ENCODE results near the gene C17orf67.

The C17orf67 gene, protein sequence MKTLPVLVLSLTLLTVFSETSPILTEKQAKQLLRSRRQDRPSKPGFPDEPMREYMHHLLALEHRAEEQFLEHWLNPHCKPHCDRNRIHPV

GRCh38 chr17:56833809-56834379, at the start of gene C17orf67, which contains the start of gene DGKE:
Gene C17orf67, minus strand, starts transcription at chr17:56833920. Its CDS starts 18,110 bp downstream, at chr17:56815810.
Gene DGKE, plus strand, starts transcription at chr17:56834151. Its CDS starts 645 bp downstream, at chr17:56834796.
- Histone ChIP-seq H3K9me3 (ENCODE audit: insufficient read depth, low read length) (no peaks in the 10 kb centered on the region), H3K9me2 (replicated peaks; ENCODE audit: insufficient read depth, low read length) (no peaks in the 10 kb centered on the region), H3K27me3 (ENCODE audit: low read length) (no peaks in the 10 kb centered on the region), H4K20me1 (ENCODE audit: low read depth, low read length) (0 out of 2 replicates have a peak, but pooled peaks cover 2% of the 10 kb centered on the region), H3K36me3 (ENCODE audit: low read length) (peaks cover 13% of the 10 kb centered on the region), H3K27ac (ENCODE audit: low read depth, low read length) (peak within 1 kb of the TSS; percentile 40), H3K79me2 (ENCODE audit: insufficient read depth, low read length) (0 out of 2 replicates have a peak, but pooled peaks cover 6% of the 10 kb centered on the region), H2AFZ (ENCODE audit: low read depth, low read length, severe bottlenecking) (peak within 1 kb of the TSS; percentile 88), H3F3A (ENCODE audit: insufficient read depth) (peaks cover 11% of the 10 kb centered on the region; the same call in 1 of the 2 replicates), H3K9ac (ENCODE audit: low read length) (peak within 1 kb of the TSS; percentile 71), H3K4me2 (ENCODE audit: low read depth, low read length, poor library complexity, severe bottlenecking) (peak within 1 kb of the TSS; percentile 86), H3K4me3 (ENCODE audit: insufficient read depth, low read length, poor library complexity, severe bottlenecking) (peak within 1 kb of the TSS; percentile 80)
- TF ChIP-seq EZH2phosphoT487 (conservative IDR thresholded peaks at IDR 0.05; ENCODE audit: low read length), result no peak
- TF ChIP-seq, protein P1, sequence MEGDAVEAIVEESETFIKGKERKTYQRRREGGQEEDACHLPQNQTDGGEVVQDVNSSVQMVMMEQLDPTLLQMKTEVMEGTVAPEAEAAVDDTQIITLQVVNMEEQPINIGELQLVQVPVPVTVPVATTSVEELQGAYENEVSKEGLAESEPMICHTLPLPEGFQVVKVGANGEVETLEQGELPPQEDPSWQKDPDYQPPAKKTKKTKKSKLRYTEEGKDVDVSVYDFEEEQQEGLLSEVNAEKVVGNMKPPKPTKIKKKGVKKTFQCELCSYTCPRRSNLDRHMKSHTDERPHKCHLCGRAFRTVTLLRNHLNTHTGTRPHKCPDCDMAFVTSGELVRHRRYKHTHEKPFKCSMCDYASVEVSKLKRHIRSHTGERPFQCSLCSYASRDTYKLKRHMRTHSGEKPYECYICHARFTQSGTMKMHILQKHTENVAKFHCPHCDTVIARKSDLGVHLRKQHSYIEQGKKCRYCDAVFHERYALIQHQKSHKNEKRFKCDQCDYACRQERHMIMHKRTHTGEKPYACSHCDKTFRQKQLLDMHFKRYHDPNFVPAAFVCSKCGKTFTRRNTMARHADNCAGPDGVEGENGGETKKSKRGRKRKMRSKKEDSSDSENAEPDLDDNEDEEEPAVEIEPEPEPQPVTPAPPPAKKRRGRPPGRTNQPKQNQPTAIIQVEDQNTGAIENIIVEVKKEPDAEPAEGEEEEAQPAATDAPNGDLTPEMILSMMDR (IDR thresholded peaks at IDR 0.05; ENCODE audit: insufficient read depth, low read length, poor library complexity, severe bottlenecking), result no peak

DNA sequence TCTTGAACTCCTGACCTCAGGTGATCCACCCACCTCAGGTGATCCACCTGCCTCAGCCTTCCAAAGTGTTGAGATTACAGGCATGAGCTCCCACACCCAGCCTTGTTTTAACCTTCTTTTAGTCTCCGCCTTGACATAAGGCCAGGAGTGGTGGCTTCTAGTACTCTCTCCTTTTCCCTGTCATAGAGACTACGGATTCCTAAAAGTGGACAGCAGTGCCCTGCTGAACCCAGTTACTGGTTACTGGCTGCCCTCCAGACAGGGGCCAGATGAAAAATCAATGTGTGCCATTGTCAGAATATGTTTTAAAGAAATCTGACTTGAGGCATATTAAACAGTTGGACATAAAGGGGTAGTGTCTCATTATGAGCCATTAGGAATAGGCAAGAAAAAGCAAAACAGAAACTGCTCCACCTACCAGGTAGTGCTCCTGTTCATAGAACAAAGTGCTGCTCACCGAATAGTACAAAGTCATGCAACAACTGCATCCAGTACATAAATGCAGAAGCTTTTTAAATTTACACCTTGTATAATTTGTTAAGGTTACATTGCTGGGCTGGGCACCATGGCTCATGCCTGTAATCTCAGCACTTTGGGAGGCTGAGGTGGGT, 48.1 kb upstream of the C17orf67 start:
- H3K9me2 ChIP-seq (replicated peaks; ENCODE audit: insufficient read depth, low read length), result no peaks in the 10 kb centered on the region
- no peaks in the 10 kb centered on the region for H3F3A ChIP-seq (ENCODE audit: insufficient read depth)
- H3K27me3 ChIP-seq (ENCODE audit: low read length), result no peaks in the 10 kb centered on the region
- H3K9me3 ChIP-seq (ENCODE audit: insufficient read depth, low read length), result no peaks in the 10 kb centered on the region
- H2AFZ ChIP-seq (ENCODE audit: low read depth, low read length, severe bottlenecking), result no peak overlapping the region
- H4K20me1 ChIP-seq (ENCODE audit: low read depth, low read length), result no peaks in the 10 kb centered on the region
- no peak overlapping the region for H3K27ac ChIP-seq (ENCODE audit: low read depth, low read length)
- H3K4me2 ChIP-seq (ENCODE audit: low read depth, low read length, poor library complexity, severe bottlenecking), result no peak overlapping the region
- no peaks in the 10 kb centered on the region for H3K36me3 ChIP-seq (ENCODE audit: low read length)
- TF ChIP-seq EZH2phosphoT487 (conservative IDR thresholded peaks at IDR 0.05; ENCODE audit: low read length), result no peak
- TF ChIP-seq, protein P1 (IDR thresholded peaks at IDR 0.05; ENCODE audit: insufficient read depth, low read length, poor library complexity, severe bottlenecking), result no peak
- no peaks in the 10 kb centered on the region for H3K79me2 ChIP-seq (ENCODE audit: insufficient read depth, low read length)
- no peak overlapping the region for H3K4me3 ChIP-seq (ENCODE audit: insufficient read depth, low read length, poor library complexity, severe bottlenecking)
- no peak overlapping the region for H3K9ac ChIP-seq (ENCODE audit: low read length)

DNA sequence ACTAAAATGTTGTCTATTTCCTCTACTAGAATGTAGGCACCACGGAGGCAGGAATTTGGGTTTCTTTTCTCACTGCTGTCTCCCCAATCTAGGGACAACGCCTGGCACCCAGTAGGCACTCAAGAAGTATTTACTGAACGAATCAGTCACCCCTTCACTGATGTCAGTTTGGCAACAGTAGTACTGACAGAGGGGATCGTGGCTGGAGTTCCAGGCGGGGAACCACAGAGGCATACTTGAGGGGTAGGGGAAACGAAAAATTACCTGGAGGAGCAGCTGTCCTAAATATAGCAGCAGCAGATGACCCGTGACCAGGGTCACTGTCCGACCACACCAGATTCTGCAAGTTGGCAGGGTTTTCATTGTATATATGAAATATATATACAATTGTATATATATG, 46.9 kb upstream of the C17orf67 start:
- Histone ChIP-seq H4K20me1 (ENCODE audit: low read depth, low read length) (no peaks in the 10 kb centered on the region), H3K79me2 (ENCODE audit: insufficient read depth, low read length) (no peaks in the 10 kb centered on the region), H3K4me3 (ENCODE audit: insufficient read depth, low read length, poor library complexity, severe bottlenecking) (no peak overlapping the region), H3F3A (ENCODE audit: insufficient read depth) (no peaks in the 10 kb centered on the region), H3K4me2 (ENCODE audit: low read depth, low read length, poor library complexity, severe bottlenecking) (no peak overlapping the region), H3K27ac (ENCODE audit: low read depth, low read length) (no peak overlapping the region), H2AFZ (ENCODE audit: low read depth, low read length, severe bottlenecking) (no peak overlapping the region), H3K36me3 (ENCODE audit: low read length) (no peaks in the 10 kb centered on the region), H3K9me3 (ENCODE audit: insufficient read depth, low read length) (no peaks in the 10 kb centered on the region), H3K27me3 (ENCODE audit: low read length) (no peaks in the 10 kb centered on the region), H3K9ac (ENCODE audit: low read length) (no peak overlapping the region), H3K9me2 (replicated peaks; ENCODE audit: insufficient read depth, low read length) (no peaks in the 10 kb centered on the region)
- TF ChIP-seq, protein P1 (IDR thresholded peaks at IDR 0.05; ENCODE audit: insufficient read depth, low read length, poor library complexity, severe bottlenecking), result no peak
- no peak for TF ChIP-seq EZH2phosphoT487 (conservative IDR thresholded peaks at IDR 0.05; ENCODE audit: low read length)
